RPMI7951 (cell line): ENCODE measurements around the gene BPGM. TPM values are rescaled to one million over a fixed set of nuclear protein-coding genes. Genes with fewer than 3 reads are reported as not detected.

ENCODE experiments used
- DNase-seq: peaks from one replicate; pipeline ENCODE4 v3.0.0-alpha.2; 2012; ENCODE audit warnings: low read depth
- total RNA-seq: library from RNA; depleted of rRNA; stranded (reverse); fragments of >200 nt; shearing (Covaris generic); gene quantifications from 2 replicates; pipeline ENCODE4 v1.2.3, GENCODE V29; 2014

The BPGM gene
- total RNA-seq, 1 experiment from 2014 or later: 44.5 TPM

GRCh38 chr7:134697205-134697886 lies 50.7 kb downstream of the BPGM start:
- DNase-seq: no peak

- DNase-seq: no peak
Measured at GRCh38 chr7:134698481-134698880, 51.8 kb downstream of the BPGM start.

GRCh38 chr7:134699021-134699818 lies 52.6 kb downstream of the BPGM start:
- DNase-seq: no peak

GRCh38 chr7:134699899-134700298 lies 53.2 kb downstream of the BPGM start:
- no peak for DNase-seq

GRCh38 chr7:134701272-134701671 lies 54.6 kb downstream of the BPGM start:
- peak; percentile 80 for DNase-seq

- no peak for DNase-seq
Measured at GRCh38 chr7:134702366-134703240, 56.0 kb downstream of the BPGM start.

- DNase-seq: no peak
Measured at GRCh38 chr7:134703241-134703594, 56.6 kb downstream of the BPGM start.

GRCh38 chr7:134703782-134704181 lies 57.1 kb downstream of the BPGM start:
- no peak for DNase-seq

- no peak for DNase-seq
Measured at GRCh38 chr7:134704827-134705226, 58.2 kb downstream of the BPGM start.

- no peak for DNase-seq
Measured at GRCh38 chr7:134705716-134706115, 59.1 kb downstream of the BPGM start.

- DNase-seq: no peak
Measured at GRCh38 chr7:134706468-134706867, 59.8 kb downstream of the BPGM start.

GRCh38 chr7:134707663-134708378 lies 61.2 kb downstream of the BPGM start:
- no peak for DNase-seq

GRCh38 chr7:134708692-134709091 lies 62.0 kb downstream of the BPGM start:
- DNase-seq: no peak

GRCh38 chr7:134709197-134709596 lies 62.5 kb downstream of the BPGM start:
- no peak for DNase-seq

GRCh38 chr7:134710511-134710853 lies 63.8 kb downstream of the BPGM start:
- DNase-seq: no peak

- DNase-seq: peak; percentile 79
Measured at GRCh38 chr7:134710854-134711624, 64.4 kb downstream of the BPGM start.

- peak; percentile 88 for DNase-seq
Measured at GRCh38 chr7:134712196-134712595, 65.5 kb downstream of the BPGM start.

GRCh38 chr7:134714470-134715205 lies 68.0 kb downstream of the BPGM start:
- no peak for DNase-seq

GRCh38 chr7:134718211-134718875 lies 71.7 kb downstream of the BPGM start:
- no peak for DNase-seq
